H9 (cell line): ENCODE results near the gene LIMS1. TPM values are rescaled to one million over a fixed set of nuclear protein-coding genes. Genes with fewer than 3 reads are reported as not detected.
"Not testable (repeated sequence)": the region's sequence is repeated elsewhere in the genome, so short reads cannot be mapped to it uniquely, and the experiment has no call there.

ENCODE experiments used
- DNase-seq: peaks from one replicate; pipeline ENCODE4 v3.0.0-alpha.2; 2017
- H2AFZ ChIP-seq: one replicate; pipeline ENCODE4 v1.6.1; 2013; ENCODE audit warnings: mild to moderate bottlenecking, low read length, control low read depth, moderate library complexity
- H2AK5ac ChIP-seq: 2 replicates; pipeline ENCODE4 v1.6.1; 2013; ENCODE audit warnings: low read length, control low read depth, mixed read lengths; ENCODE audit not compliant: insufficient read length
- H2BK120ac ChIP-seq: one replicate; pipeline ENCODE4 v1.6.1; 2013; ENCODE audit warnings: low read depth, mild to moderate bottlenecking, low read length, control low read depth, inconsistent platforms; ENCODE audit not compliant: poor library complexity, severe bottlenecking
- H2BK12ac ChIP-seq: 2 replicates; pipeline ENCODE4 v1.6.1; 2013; ENCODE audit warnings: low read length, control low read depth, mixed read lengths, low read depth; ENCODE audit not compliant: insufficient read length
- H2BK15ac ChIP-seq: 2 replicates; pipeline ENCODE4 v1.6.1; 2013; ENCODE audit warnings: low read depth, low read length, control low read depth
- H2BK20ac ChIP-seq: one replicate; pipeline ENCODE4 v1.6.1; 2013; ENCODE audit warnings: low read depth, mild to moderate bottlenecking, low read length, control low read depth, inconsistent platforms; ENCODE audit not compliant: poor library complexity, severe bottlenecking
- H2BK5ac ChIP-seq: 2 replicates; pipeline ENCODE4 v1.6.1; 2013; ENCODE audit warnings: low read length, control low read depth, mixed read lengths; ENCODE audit not compliant: insufficient read length
- H3K14ac ChIP-seq: 2 replicates; pipeline ENCODE4 v1.6.1; 2013; ENCODE audit warnings: low read length, control low read depth; ENCODE audit not compliant: insufficient read depth
- H3K18ac ChIP-seq: 2 replicates; pipeline ENCODE4 v1.6.1; 2013; ENCODE audit warnings: low read depth, mild to moderate bottlenecking, mixed read lengths, low read length, control low read depth; ENCODE audit not compliant: insufficient read length
- H3K23ac ChIP-seq: 2 replicates; pipeline ENCODE4 v1.6.1; 2013; ENCODE audit warnings: low read length, control low read depth, mixed read lengths, low read depth; ENCODE audit not compliant: insufficient read length
- H3K23me2 ChIP-seq: 2 replicates; pipeline ENCODE4 v1.6.1; 2013; ENCODE audit warnings: low read depth, mild to moderate bottlenecking, mixed read lengths, low read length, control low read depth; ENCODE audit not compliant: insufficient read length, poor library complexity, severe bottlenecking
- H3K27ac ChIP-seq: 2 replicates; pipeline ENCODE4 v1.5.1; 2013; ENCODE audit warnings: low read length, control low read depth, mixed read lengths, low read depth; ENCODE audit not compliant: insufficient read length
- H3K27me3 ChIP-seq: 2 replicates; pipeline ENCODE4 v1.6.1; 2013; ENCODE audit warnings: low read length, control low read depth, inconsistent platforms; ENCODE audit not compliant: insufficient read depth
- H3K4ac ChIP-seq: 2 replicates; pipeline ENCODE4 v1.6.1; 2013; ENCODE audit warnings: low read depth, mild to moderate bottlenecking, control low read depth, inconsistent platforms, low read length, moderate library complexity
- H3K4me1 ChIP-seq: 2 replicates; pipeline ENCODE4 v1.6.1; 2013; ENCODE audit warnings: low read length, control low read depth, inconsistent platforms; ENCODE audit not compliant: insufficient read depth
- H3K4me2 ChIP-seq: 2 replicates; pipeline ENCODE4 v1.6.1; 2013; ENCODE audit warnings: low read length, control low read depth, mixed read lengths; ENCODE audit not compliant: insufficient read length, insufficient read depth
- H3K56ac ChIP-seq: 2 replicates; pipeline ENCODE4 v1.6.1; 2013; ENCODE audit warnings: low read depth, mild to moderate bottlenecking, mixed read lengths, low read length, control low read depth; ENCODE audit not compliant: insufficient read length
- H3K79me1 ChIP-seq: 2 replicates; pipeline ENCODE4 v1.6.1; 2013; ENCODE audit warnings: low read depth, mild to moderate bottlenecking, moderate library complexity, low read length, control low read depth, inconsistent platforms; ENCODE audit not compliant: insufficient read depth, poor library complexity, severe bottlenecking
- H3K79me2 ChIP-seq: 2 replicates; pipeline ENCODE4 v1.6.1; 2013; ENCODE audit warnings: low read length, control low read depth, inconsistent platforms; ENCODE audit not compliant: insufficient read depth
- H3K9ac ChIP-seq: 2 replicates; pipeline ENCODE4 v1.6.1; 2013; ENCODE audit warnings: low read length, control low read depth, mixed read lengths; ENCODE audit not compliant: insufficient read length; ENCODE audit errors: extremely low read depth
- H3K9me3 ChIP-seq: one replicate; pipeline ENCODE4 v1.6.1; 2013; ENCODE audit warnings: low read depth, low read length, inconsistent platforms; ENCODE audit not compliant: control insufficient read depth
- H3T11ph ChIP-seq: one replicate; pipeline ENCODE4 v1.6.1; 2013; ENCODE audit warnings: mild to moderate bottlenecking, low read length, control low read depth, inconsistent platforms
- H4K20me1 ChIP-seq: one replicate; pipeline ENCODE4 v1.6.1; 2013; ENCODE audit not compliant: control insufficient read depth, insufficient read length, insufficient read depth
- H4K5ac ChIP-seq: 2 replicates; pipeline ENCODE4 v1.6.1; 2013; ENCODE audit warnings: low read depth, mild to moderate bottlenecking, mixed read lengths, low read length, control low read depth; ENCODE audit not compliant: insufficient read length
- H4K8ac ChIP-seq: replicated peaks from 2 replicates; pipeline ENCODE4 v1.6.1; 2013; ENCODE audit warnings: low read length, control low read depth, mixed read lengths, low read depth; ENCODE audit not compliant: insufficient read length
- H4K91ac ChIP-seq: 2 replicates; pipeline ENCODE4 v1.6.1; 2013; ENCODE audit warnings: low read depth, mild to moderate bottlenecking, moderate library complexity, mixed read lengths, low read length, control low read depth; ENCODE audit not compliant: insufficient read length
- H3K27ac Mint-ChIP-seq, 3 experiments: 2 replicates in 2 of 3; 3 replicates in 1 of 3; pipeline ENCODE4 v1.8.0; 2020 to 2021; ENCODE audit warnings: mixed read lengths in 3 of 3, mild to moderate bottlenecking in 1 of 3, moderate library complexity in 1 of 3
- H3K27me3 Mint-ChIP-seq: 2 replicates; pipeline ENCODE4 v1.8.0; 2021; ENCODE audit warnings: low read depth, mild to moderate bottlenecking, moderate library complexity, mixed read lengths
- H3K36me3 Mint-ChIP-seq, 3 experiments: 2 replicates in 2 of 3; 3 replicates in 1 of 3; pipeline ENCODE4 v1.8.0; 2020 to 2021; ENCODE audit warnings: low read depth in 3 of 3, mixed read lengths in 3 of 3; ENCODE audit not compliant: insufficient read depth in 1 of 3
- H3K4me1 Mint-ChIP-seq, 2 experiments: 2 replicates each; pipeline ENCODE4 v1.8.0; 2020; ENCODE audit warnings: mixed read lengths in 2 of 2
- H3K4me3 Mint-ChIP-seq, 2 experiments: 2 replicates in 1 of 2; 3 replicates in 1 of 2; pipeline ENCODE4 v1.8.0; 2020 to 2021; ENCODE audit warnings: mild to moderate bottlenecking in 2 of 2, mixed read lengths in 2 of 2, moderate library complexity in 1 of 2
- H3K9me3 Mint-ChIP-seq, 2 experiments: 2 replicates in 1 of 2; 3 replicates in 1 of 2; pipeline ENCODE4 v1.8.0; 2020; ENCODE audit warnings: mild to moderate bottlenecking in 2 of 2, mixed read lengths in 2 of 2, moderate library complexity in 1 of 2
- WGBS: extraction: QIAGEN DNeasy Blood & Tissue Kit; methylation state at CpG from one replicate; pipeline ENCODE4 v1.1.7; 2013; ENCODE audit warnings: missing lambda C conversion rate, low lambda C conversion rate, mixed read lengths; ENCODE audit not compliant: insufficient read length; ENCODE audit errors: extremely low coverage; 5-methylcytosine and 5-hydroxymethylcytosine counted together
- total RNA-seq: library from RNA; stranded (reverse); gene quantifications from 2 replicates; pipeline ENCODE4 v1.2.1, GENCODE V29; 2021

Gene LIMS1
- total RNA-seq, 1 experiment from 2014 or later, result 37.7 TPM

DNA sequence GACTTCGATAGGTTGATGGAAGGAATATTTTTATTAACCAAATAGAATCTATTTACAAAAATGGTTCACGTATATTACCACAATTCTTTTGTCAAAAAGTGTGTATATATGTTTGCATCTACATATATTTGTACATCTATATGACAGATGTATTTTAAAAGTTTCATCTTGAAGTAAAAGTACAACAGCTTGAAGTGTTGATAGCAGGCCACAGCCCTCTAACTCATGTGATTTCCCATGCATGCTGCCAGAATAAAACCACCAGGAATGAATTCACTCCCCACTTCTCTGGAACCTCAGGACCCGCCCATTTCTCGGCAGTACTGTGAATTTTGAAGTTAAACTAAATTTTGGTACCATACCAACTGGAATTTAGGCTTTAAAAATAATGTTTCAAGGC, 26.6 kb upstream of the LIMS1 start:
- not testable (repeated sequence) for H3K79me1 ChIP-seq, H4K91ac ChIP-seq, H2BK120ac ChIP-seq, H3K56ac ChIP-seq, H3K27me3 Mint-ChIP-seq, H3K9ac ChIP-seq, H2BK15ac ChIP-seq, H3K79me2 ChIP-seq, H3K4me1 Mint-ChIP-seq, H3K9me3 ChIP-seq, H4K20me1 ChIP-seq, H3K4ac ChIP-seq, H2BK20ac ChIP-seq, H2AFZ ChIP-seq, H4K5ac ChIP-seq, H3K4me3 Mint-ChIP-seq, H2AK5ac ChIP-seq, DNase-seq, H3K14ac ChIP-seq, H3T11ph ChIP-seq, H3K9me3 Mint-ChIP-seq, H3K27ac Mint-ChIP-seq, H2BK12ac ChIP-seq, H3K23me2 ChIP-seq, H3K27me3 ChIP-seq, H4K8ac ChIP-seq, H2BK5ac ChIP-seq, H3K18ac ChIP-seq, H3K4me1 ChIP-seq, H3K4me2 ChIP-seq, H3K27ac ChIP-seq, H3K23ac ChIP-seq
- WGBS, result no CpG with 5 or more reads among the region's 4 CpGs
- peaks cover 17 to 39% (median 38%) of the 10 kb centered on the region in 3 experiments for H3K36me3 Mint-ChIP-seq

DNA sequence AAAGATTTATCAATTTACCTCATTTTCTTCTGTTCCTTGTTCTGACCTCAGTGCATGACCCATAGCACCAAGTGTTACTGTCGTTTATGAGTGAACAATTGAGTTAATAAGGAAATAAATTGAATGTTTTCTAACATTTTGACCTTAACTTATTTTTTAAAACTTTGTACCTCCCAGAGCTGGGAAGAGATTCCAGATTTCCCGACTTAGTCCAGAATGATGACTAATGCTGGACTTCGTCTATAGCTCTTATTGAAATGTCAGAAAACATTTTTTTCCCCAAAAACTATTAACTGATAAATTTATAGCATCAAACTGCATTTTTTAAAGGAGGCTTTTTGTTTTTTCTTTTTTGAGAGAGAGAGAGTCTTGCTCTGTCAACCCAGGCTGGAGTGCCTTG, 21.8 kb upstream of the LIMS1 start:
- H2BK20ac ChIP-seq, H3K27me3 ChIP-seq, H2AK5ac ChIP-seq, H3T11ph ChIP-seq, H3K27ac Mint-ChIP-seq, H3K4me1 Mint-ChIP-seq, H3K27ac ChIP-seq, H3K56ac ChIP-seq, H3K23me2 ChIP-seq, H2BK15ac ChIP-seq, H4K91ac ChIP-seq, H2BK12ac ChIP-seq, H3K14ac ChIP-seq, H3K9me3 Mint-ChIP-seq, H2AFZ ChIP-seq, H3K4me1 ChIP-seq, H3K79me1 ChIP-seq, H2BK120ac ChIP-seq, H3K4me3 Mint-ChIP-seq, H4K8ac ChIP-seq, H4K20me1 ChIP-seq, H3K23ac ChIP-seq, H3K18ac ChIP-seq, H3K27me3 Mint-ChIP-seq, H4K5ac ChIP-seq, H3K9me3 ChIP-seq, DNase-seq, H3K4ac ChIP-seq, H3K9ac ChIP-seq, H3K4me2 ChIP-seq, H2BK5ac ChIP-seq, H3K79me2 ChIP-seq: not testable (repeated sequence)
- WGBS, result no CpG with 5 or more reads among the region's 3 CpGs
- H3K36me3 Mint-ChIP-seq, result peaks cover 0 to 11% (median 10%) of the 10 kb centered on the region in 3 experiments; a peak in 4 of 7 replicates
